HFF-Myc (cell line): ENCODE data around the gene CISH.
A peak's percentile ranks its signal among the peaks of the same experiment; 100 is the strongest.

Experiments
- DNase-seq: peaks from one replicate; pipeline ENCODE4 v3.0.0-alpha.2; 2011; ENCODE audit warnings: low read depth; ENCODE audit errors: extremely low read depth
- H3K4me3 ChIP-seq: replicated peaks from 2 replicates; pipeline ENCODE4 v1.5.1; 2011; ENCODE audit warnings: low read depth, mild to moderate bottlenecking, control low read depth, low read length
- CTCF ChIP-seq: IDR thresholded peaks from 2 replicates; pipeline ENCODE4 v1.5.1; 2012; ENCODE audit warnings: mild to moderate bottlenecking, low read depth, low read length, control low read depth; ENCODE audit errors: missing control alignments

Gene CISH, protein sequence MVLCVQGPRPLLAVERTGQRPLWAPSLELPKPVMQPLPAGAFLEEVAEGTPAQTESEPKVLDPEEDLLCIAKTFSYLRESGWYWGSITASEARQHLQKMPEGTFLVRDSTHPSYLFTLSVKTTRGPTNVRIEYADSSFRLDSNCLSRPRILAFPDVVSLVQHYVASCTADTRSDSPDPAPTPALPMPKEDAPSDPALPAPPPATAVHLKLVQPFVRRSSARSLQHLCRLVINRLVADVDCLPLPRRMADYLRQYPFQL

GRCh38 chr3:50611464-50612233 lies at the start of gene CISH:
Gene CISH, minus strand, starts transcription at chr3:50611774. Its CDS starts 124 bp downstream, at chr3:50611650.
- DNase-seq = no peak
- H3K4me3 ChIP-seq = peak within 1 kb of the TSS; percentile 67
- TF ChIP-seq CTCF = peak; percentile 48

GRCh38 chr3:50660386-50660785 lies 48.8 kb upstream of the CISH start:
- no peak overlapping the region for H3K4me3 ChIP-seq
- DNase-seq = no peak
- TF ChIP-seq CTCF = no peak

- no peak overlapping the region for H3K4me3 ChIP-seq
- no peak for TF ChIP-seq CTCF
- DNase-seq = no peak
Observed at GRCh38 chr3:50658831-50659230, 47.3 kb upstream of the CISH start.

GRCh38 chr3:50658416-50658815 lies 46.8 kb upstream of the CISH start:
- H3K4me3 ChIP-seq = no peak overlapping the region
- DNase-seq = no peak
- TF ChIP-seq CTCF = no peak

DNA sequence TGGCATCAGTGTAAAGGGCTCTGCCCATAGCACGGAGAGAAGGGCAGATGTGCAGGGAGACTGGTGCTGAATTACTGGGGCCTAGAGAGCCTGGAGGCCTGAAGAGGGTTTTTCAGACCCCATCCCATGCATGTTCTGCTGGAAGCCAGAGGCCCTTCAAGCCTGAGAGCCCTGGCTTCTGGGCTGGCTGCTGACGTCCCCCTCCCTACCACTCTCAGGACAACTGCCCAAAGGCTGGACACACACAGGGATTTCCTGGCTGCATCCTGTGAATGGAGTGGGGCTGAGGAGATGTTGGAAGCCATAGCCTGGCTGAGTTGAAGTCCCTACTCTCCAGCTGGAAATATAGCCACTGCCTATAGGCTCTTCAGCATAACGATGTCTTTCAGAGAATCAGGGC lies 46.2 kb upstream of the CISH start:
- TF ChIP-seq CTCF = no peak
- no peak overlapping the region for H3K4me3 ChIP-seq
- no peak for DNase-seq

DNA sequence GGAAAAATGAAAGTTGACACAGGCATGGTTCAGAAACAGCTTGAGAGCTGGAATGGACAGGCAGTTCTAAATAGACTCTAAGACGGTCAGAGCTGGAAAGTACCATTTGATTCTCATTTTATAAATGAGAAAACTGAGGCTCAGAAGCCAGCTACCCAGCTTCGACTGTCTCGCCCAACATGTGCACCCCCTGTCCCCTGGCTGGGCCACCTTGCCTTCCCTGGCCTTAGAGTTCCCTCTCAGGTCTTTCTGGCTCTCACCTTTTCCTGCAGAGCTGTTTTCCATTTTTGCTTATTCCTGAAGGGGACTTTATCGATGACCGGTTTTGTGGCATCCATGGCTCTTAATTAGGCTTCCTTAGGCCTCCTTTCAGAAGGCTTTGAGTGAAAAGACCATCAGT lies 45.8 kb upstream of the CISH start:
- H3K4me3 ChIP-seq = no peak overlapping the region
- no peak for DNase-seq
- no peak for TF ChIP-seq CTCF
